A549 (cell line): ENCODE results near the gene VPS52.

Experiments used
- CTCF ChIP-seq: fragments of >200 bp; sonication (Bioruptor Twin); formaldehyde crosslinking; IDR thresholded peaks from 3 replicates; pipeline ENCODE4 v1.5.1; 2016
- TF ChIP-seq, protein P1 (sequence below): IDR thresholded peaks from 2 replicates; pipeline ENCODE4 v1.6.1; 2012

DNA sequence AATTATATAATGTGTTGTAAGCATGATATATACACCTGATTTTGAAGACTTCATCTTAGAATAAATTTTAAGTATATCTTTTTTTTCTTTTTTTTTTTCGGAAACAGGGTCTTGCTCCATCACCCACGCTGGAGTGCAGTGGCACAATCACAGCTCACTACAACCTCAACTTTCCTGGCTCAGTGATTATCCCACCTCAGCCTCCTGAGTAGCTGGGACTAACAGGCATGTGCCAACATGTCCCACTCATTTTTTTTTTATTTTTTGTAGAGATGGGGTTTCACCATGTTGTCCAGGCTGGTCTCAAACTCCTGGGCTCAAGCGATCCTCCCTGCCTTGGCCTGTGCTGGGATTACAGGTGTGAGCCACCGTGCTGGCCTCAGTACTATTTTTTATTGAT, 17.1 kb downstream of the VPS52 start:
- TF ChIP-seq, protein P1, sequence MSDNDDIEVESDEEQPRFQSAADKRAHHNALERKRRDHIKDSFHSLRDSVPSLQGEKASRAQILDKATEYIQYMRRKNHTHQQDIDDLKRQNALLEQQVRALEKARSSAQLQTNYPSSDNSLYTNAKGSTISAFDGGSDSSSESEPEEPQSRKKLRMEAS = no peak
- TF ChIP-seq CTCF = no peak
